GM12873 (cell line): ENCODE data around the gene JAG1.

Source experiments
- TF ChIP-seq, protein P1 (sequence below): IDR thresholded peaks from 2 replicates; pipeline ENCODE4 v1.5.1; 2012; ENCODE audit warnings: low read depth, mild to moderate bottlenecking, moderate library complexity, low read length, control low read depth; ENCODE audit not compliant: insufficient read depth; ENCODE audit errors: missing control alignments

Gene JAG1

DNA sequence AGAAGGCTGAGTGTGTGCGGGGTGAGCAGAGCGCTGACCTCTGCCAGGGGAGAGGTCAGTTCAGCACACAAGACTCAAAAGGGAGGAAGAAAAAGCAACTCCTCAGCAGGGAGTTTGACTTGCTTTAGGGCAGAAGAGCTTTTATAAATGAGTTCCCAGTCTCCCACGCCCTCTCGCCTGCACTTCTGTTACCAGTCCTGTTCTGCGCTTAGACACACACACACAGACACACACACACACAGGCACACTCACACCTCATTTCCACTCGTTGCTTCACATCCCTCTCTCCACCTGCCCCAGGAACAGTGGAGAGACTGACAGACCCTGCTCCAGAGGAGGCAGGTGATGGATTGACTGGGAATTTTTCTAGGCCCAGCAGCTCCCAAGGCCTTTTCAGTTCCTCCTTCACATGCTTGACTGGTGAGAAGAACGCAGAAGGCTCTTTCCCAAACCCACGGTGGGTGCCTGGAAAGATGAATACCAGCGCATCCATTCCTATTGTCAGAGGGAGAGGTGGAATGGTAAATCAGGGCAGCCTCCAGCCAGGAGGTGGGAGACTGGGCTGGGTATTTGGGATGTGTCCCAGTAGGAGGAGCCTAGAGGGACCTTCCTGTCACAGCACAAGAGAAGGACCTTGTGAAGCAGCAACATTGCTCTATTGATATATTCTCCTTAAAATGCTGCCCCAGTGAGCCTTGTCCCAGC is 43.7 kb downstream of the JAG1 start:
- TF ChIP-seq, protein P1, sequence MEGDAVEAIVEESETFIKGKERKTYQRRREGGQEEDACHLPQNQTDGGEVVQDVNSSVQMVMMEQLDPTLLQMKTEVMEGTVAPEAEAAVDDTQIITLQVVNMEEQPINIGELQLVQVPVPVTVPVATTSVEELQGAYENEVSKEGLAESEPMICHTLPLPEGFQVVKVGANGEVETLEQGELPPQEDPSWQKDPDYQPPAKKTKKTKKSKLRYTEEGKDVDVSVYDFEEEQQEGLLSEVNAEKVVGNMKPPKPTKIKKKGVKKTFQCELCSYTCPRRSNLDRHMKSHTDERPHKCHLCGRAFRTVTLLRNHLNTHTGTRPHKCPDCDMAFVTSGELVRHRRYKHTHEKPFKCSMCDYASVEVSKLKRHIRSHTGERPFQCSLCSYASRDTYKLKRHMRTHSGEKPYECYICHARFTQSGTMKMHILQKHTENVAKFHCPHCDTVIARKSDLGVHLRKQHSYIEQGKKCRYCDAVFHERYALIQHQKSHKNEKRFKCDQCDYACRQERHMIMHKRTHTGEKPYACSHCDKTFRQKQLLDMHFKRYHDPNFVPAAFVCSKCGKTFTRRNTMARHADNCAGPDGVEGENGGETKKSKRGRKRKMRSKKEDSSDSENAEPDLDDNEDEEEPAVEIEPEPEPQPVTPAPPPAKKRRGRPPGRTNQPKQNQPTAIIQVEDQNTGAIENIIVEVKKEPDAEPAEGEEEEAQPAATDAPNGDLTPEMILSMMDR = no peak

DNA sequence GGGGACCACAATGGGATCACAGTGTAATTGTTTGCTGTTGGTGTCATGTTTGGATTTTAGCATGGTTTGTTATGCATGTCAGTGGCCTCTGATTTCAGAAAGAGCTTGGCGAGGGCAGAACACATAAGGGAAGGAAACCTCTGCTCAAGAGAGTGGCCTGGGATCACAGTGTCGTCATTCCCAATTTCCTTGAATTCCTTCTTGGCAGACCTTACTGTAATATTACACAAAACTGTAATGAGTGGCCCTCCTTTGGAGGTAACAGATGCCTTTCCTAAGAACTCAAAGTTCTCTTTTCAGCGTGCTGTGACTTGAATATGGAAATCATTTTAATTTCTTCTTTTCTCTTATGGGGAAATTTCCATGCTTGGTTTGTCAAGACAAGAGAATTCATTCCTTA is 46.9 kb downstream of the JAG1 start:
- TF ChIP-seq, protein P1 = no peak

DNA sequence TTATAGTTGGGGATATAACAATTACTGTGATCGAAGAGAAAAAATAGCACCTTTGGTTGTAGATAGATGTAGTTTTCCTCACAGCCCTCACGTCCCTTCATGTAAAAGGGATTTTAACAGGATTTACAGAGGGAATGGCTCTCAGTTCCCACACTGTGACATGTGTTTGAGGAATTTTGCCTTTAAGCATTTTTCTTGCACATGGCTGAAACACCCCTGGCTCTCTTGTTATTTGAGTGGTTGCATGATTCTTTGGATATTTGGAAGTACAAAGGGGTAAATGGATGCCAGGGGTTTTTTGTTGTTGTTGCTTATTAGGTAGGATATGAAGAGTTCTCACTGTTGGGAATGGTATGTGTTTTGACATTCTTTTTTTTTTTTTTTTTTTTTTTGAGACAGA is 48.2 kb downstream of the JAG1 start:
- TF ChIP-seq, protein P1 = no peak

DNA sequence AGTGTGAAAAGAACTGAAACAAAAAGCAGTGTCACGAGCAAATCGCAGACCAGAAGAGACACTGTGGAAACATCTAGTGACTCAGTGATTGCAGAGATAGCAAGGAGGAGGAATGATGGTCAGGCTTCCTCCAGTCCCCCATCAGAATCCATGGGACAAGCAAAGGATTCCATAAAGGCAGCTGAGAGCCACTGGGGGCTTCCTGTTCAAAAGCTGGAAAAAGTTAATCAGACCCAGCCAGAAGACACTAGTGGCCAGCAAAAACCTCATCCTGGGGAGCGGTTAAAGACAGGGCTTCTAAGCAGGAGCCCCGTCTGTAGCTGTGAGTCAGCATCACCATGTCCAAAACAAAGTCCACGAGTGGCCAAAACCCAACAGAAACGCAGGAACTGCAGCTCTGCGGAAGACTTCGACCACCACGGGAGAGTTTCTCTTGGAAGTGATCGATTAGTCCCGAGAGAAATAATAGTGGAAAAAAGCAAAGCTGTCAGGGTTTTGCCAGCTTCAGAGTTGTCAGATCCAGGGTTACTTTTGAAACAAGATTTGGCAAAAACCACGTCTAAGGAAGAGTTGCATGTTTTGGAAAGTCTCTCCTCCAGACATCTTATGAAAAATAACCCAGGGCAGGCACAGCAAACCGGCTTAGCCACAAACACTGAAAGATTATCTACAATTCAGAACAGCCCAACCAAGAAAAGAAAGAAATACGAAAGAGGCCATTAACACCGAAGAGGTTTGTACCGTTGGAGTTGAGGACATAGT is 51.0 kb downstream of the JAG1 start:
- TF ChIP-seq, protein P1 = no peak

DNA sequence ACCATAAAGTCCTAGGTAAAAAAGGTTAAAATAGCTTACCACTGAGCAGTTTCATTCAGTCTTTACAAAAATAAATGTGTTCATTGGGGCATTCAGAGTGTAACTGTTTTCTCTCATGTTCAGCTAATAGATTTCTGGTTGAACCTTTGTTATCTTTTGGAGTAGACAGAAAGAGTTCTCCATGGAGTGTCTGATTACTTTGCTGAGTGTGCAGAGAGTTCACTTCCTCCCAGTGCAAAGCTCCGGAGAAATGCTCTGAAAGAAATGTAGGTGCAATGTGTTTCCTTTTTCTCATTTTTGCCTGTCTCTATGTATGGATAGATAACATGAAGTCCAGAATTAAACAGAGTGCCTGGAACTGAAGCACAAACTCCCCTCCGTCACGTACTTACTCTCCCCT is 52.6 kb downstream of the JAG1 start:
- TF ChIP-seq, protein P1 = no peak

DNA sequence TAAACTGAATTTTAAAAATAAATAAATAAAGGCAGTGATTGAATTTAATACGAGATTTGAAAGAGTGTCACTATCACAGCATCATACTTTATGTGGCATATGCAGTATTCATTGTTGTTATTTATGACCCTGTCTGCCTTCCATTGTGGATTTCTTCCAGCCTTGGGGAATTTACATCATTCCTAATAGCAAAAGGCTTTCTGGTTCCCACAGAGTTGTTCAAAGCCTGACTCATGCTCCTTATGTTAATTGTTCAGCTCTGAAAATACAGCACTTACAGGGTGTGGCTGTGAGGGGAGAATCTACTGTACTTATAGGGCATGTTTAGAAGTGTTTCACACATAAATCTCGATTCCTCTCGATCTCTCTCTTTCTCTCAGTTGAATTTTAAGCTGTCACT is 54.4 kb downstream of the JAG1 start:
- TF ChIP-seq, protein P1 = no peak

DNA sequence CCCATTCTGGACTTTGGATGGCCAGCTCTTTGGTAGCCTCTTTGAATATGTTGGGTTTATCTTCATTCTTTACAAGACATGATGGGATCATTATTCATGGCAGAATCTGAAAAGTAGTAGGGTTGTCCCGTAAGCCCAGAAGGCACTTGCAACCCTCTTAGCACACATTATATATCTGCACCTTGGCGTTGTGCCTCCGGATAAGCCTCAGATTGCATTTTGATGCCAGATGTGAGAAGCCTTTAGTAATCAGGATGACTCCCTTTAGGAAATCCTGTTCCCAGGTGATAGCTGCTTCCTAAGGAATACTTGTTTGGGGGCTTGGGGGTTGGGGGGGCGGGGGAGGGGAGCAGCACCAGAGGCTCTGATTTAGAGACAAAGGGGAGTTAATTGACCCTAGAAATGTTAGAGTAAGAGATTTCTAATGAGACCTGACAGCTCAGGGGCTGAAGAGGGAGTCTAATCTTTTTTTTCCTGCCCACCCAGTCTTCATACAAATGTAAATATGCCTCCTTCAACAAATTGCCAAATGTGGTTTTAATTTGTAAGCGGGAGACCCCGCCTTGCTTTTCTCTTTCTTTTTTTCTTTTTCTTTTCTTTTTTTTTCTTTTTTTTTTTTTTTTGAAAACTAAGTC is 55.1 kb downstream of the JAG1 start:
- TF ChIP-seq, protein P1 = no peak
